ENCODE measurements around the gene BSG. TPM values are rescaled to one million over a fixed set of nuclear protein-coding genes. Genes with fewer than 3 reads are reported as not detected.

BSG gene
- total RNA-seq, 4 donors from 2014 or later = 303 to 400 (median 324) TPM

DNA sequence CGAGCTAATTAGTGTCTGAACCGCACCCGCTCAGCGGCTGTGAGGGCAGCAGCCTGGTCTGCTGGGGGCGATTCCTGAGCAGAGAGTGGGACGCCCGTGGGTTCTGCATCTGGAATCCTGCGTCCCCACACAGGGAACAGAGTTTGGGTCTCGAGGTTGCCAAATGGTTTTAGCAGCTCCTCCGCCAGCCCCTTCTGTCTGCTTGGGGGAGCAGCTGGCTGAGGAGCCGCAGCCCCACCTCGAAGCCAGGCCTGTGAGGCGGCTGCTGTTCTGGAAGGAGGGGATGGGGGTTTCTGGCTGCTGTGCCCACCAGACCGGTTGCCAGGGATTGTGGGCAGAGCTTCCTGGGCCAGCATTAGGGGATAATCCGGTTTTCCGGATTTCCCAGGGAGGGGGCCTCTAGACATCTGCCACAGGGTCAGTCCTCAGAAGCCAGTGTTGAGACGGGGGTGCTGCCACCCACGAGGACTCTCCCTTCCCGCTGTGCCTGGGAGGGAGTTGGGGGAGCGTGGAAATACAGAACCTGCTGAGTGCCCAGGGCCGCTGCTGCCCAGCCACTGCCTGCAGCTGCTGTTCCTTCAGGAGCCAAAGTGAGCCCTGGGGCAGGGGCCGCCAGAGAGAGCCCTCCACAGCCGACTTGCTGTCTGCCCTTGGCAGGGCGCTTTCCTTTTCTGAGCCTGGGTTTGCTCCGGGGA lies 38.9 kb upstream of the BSG start:
- Histone ChIP-seq H3K9me3 (no peaks in the 10 kb centered on the region), H3K36me3 (peaks cover 3 to 34% (median 8%) of the 10 kb centered on the region in 3 donors), H3K4me3 (peak overlapping the region; percentile 83 to 100 (median 98)), H3K4me1 (peaks cover 6 to 38% (median 21%) of the 10 kb centered on the region in 4 donors), H3K27ac (peak overlapping the region; percentile 80 to 99 (median 89)), H3K27me3 (no peaks in the 10 kb centered on the region)
- WGBS, 2 donors = 20 to 30% methylated on average over 18 to 23 of the region's 25 CpGs
- no peak for DNase-seq (ENCODE audit: low spot score in 2 of 2)
- TF ChIP-seq, protein P1, sequence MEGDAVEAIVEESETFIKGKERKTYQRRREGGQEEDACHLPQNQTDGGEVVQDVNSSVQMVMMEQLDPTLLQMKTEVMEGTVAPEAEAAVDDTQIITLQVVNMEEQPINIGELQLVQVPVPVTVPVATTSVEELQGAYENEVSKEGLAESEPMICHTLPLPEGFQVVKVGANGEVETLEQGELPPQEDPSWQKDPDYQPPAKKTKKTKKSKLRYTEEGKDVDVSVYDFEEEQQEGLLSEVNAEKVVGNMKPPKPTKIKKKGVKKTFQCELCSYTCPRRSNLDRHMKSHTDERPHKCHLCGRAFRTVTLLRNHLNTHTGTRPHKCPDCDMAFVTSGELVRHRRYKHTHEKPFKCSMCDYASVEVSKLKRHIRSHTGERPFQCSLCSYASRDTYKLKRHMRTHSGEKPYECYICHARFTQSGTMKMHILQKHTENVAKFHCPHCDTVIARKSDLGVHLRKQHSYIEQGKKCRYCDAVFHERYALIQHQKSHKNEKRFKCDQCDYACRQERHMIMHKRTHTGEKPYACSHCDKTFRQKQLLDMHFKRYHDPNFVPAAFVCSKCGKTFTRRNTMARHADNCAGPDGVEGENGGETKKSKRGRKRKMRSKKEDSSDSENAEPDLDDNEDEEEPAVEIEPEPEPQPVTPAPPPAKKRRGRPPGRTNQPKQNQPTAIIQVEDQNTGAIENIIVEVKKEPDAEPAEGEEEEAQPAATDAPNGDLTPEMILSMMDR (IDR thresholded peaks at IDR 0.05) = no peak
- TF ChIP-seq EP300 (IDR thresholded peaks at IDR 0.05) (no peak), POLR2A (IDR thresholded peaks at IDR 0.05) (no peak)

GRCh38 chr19:534088-534487 lies 38.3 kb upstream of the BSG start:
- no peaks in the 10 kb centered on the region for H3K27me3 ChIP-seq
- peak overlapping the region in 2 of 4 donors; percentile 83 to 99 for H3K4me3 ChIP-seq
- no peaks in the 10 kb centered on the region for H3K9me3 ChIP-seq
- TF ChIP-seq POLR2A (IDR thresholded peaks at IDR 0.05) (no peak), EP300 (IDR thresholded peaks at IDR 0.05) (no peak)
- TF ChIP-seq, protein P1 (IDR thresholded peaks at IDR 0.05) = no peak
- peaks cover 5 to 40% (median 14%) of the 10 kb centered on the region in 3 donors for H3K36me3 ChIP-seq
- no peak for DNase-seq (ENCODE audit: low spot score in 2 of 2)
- peak overlapping the region in 3 of 4 donors; percentile 80 to 99 (median 95) for H3K27ac ChIP-seq
- peaks cover 6 to 41% (median 21%) of the 10 kb centered on the region in 4 donors for H3K4me1 ChIP-seq
- WGBS, 2 donors = 73 to 81% methylated on average over 13 to 14 of the region's 14 CpGs

GRCh38 chr19:535017-535835 lies 37.2 kb upstream of the BSG start:
- Histone ChIP-seq H3K9me3 (no peaks in the 10 kb centered on the region), H3K36me3 (peaks cover 5 to 47% (median 20%) of the 10 kb centered on the region in 3 donors), H3K27ac (no peak overlapping the region), H3K4me3 (no peak overlapping the region), H3K27me3 (no peaks in the 10 kb centered on the region), H3K4me1 (peaks cover 6 to 40% (median 21%) of the 10 kb centered on the region in 4 donors)
- TF ChIP-seq, protein P1 (IDR thresholded peaks at IDR 0.05) = no peak
- no peak for TF ChIP-seq EP300 (IDR thresholded peaks at IDR 0.05)
- no peak for TF ChIP-seq POLR2A (IDR thresholded peaks at IDR 0.05)
- no peak for DNase-seq (ENCODE audit: low spot score in 2 of 2)
- WGBS, 2 donors = 66 to 78% methylated on average over 6 to 14 of the region's 16 CpGs

DNA sequence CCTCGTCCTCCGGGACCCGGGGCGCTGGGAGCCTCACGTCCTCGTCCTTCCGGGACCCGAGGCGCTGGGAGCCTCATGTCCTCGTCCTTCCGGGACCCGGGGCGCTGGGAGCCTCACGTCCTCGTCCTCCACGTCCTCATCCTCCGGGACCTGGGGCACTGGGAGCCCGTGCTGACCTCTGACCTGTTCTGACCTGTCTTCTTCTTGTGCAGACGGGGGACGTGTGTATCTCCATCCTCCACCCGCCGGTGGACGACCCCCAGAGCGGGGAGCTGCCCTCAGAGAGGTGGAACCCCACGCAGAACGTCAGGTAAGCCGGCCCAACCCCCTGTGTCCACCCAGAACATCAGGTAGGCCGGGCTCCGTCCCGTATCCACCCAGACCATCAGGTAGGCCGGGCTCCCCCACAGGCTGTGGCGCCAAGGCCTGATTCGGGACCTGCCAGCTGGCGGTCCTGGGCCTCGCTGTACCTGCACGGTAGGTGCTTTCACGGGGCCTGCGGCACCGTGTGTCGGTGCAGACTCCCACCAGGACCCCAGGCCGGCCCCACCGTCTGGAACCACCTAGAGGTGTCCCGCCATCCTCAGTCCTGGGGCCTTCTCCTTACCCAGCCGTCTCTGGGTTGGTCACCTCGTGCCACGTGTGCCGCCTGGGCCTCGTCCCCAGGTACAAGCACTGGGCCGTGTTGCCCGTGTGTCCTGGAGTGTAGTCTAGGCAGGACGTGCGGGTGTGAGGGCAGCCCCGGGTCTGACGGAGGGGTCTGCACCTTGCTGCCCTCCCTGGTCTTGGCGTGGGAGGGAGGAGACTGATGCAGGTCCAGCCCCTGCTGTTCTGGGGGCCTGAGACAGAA lies 36.1 kb upstream of the BSG start:
- 89% methylated on average over 51 to 53 of the region's 55 CpGs for WGBS, 2 donors
- H3K27ac ChIP-seq = no peak overlapping the region

DNA sequence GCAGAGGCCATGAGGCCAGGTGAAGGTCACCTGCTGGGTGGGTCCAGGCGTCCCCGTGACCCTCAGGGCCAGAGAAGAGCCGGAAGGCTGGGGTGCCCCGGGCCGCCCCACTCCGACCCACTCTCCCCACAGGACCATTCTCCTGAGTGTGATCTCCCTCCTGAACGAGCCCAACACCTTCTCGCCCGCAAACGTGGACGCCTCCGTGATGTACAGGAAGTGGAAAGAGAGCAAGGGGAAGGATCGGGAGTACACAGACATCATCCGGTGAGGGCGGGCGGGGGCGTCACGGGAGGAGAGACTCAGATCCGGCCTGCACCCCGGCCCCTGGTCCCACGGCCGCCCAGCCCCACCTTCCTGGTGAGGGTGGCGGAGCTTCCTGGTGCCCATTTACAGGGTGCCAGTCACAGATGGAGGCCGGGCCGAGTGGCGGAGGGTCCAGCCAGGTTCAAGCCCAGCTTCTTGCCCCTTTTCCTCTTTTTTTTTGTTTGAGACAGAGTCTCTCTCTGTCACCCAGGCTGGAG lies 35.5 kb upstream of the BSG start:
- no peak for DNase-seq (ENCODE audit: low spot score in 2 of 2)
- peaks cover 5 to 61% (median 20%) of the 10 kb centered on the region in 3 donors for H3K36me3 ChIP-seq
- 89 to 92% methylated on average over 25 to 26 of the region's 26 CpGs for WGBS, 2 donors
- no peaks in the 10 kb centered on the region for H3K27me3 ChIP-seq
- H3K27ac ChIP-seq = no peak overlapping the region
- no peak overlapping the region for H3K4me3 ChIP-seq
- TF ChIP-seq EP300 (IDR thresholded peaks at IDR 0.05) (no peak), POLR2A (IDR thresholded peaks at IDR 0.05) (no peak)
- TF ChIP-seq, protein P1 (IDR thresholded peaks at IDR 0.05) = no peak
- H3K9me3 ChIP-seq = no peaks in the 10 kb centered on the region
- H3K4me1 ChIP-seq = peaks cover 6 to 33% (median 19%) of the 10 kb centered on the region in 4 donors

More for the DNA sequence above, 36.1 kb upstream of the BSG start:
- no peak overlapping the region for H3K4me3 ChIP-seq
- H3K9me3 ChIP-seq = no peaks in the 10 kb centered on the region
- no peaks in the 10 kb centered on the region for H3K27me3 ChIP-seq
- DNase-seq (ENCODE audit: low spot score in 2 of 2) = no peak
- H3K36me3 ChIP-seq = peaks cover 5 to 54% (median 20%) of the 10 kb centered on the region in 3 donors
- TF ChIP-seq POLR2A (IDR thresholded peaks at IDR 0.05) (no peak), EP300 (IDR thresholded peaks at IDR 0.05) (no peak)
- H3K4me1 ChIP-seq = peaks cover 6 to 33% (median 19%) of the 10 kb centered on the region in 4 donors
